HTERT RPE-1 (cell line): ENCODE data around the gene MT1E.
"Not testable (repeated sequence)": the region's sequence is repeated elsewhere in the genome, so short reads cannot be mapped to it uniquely, and the experiment has no call there.

Experiments
- in situ Hi-C: fragments of 300-500 bp; cut with MboI; formaldehyde crosslinking; loops from 4 replicates; pipeline ENCODE4 v1.14.3; 2020; ENCODE audit warnings: low sequenced_read_pairs

Gene MT1E

DNA sequence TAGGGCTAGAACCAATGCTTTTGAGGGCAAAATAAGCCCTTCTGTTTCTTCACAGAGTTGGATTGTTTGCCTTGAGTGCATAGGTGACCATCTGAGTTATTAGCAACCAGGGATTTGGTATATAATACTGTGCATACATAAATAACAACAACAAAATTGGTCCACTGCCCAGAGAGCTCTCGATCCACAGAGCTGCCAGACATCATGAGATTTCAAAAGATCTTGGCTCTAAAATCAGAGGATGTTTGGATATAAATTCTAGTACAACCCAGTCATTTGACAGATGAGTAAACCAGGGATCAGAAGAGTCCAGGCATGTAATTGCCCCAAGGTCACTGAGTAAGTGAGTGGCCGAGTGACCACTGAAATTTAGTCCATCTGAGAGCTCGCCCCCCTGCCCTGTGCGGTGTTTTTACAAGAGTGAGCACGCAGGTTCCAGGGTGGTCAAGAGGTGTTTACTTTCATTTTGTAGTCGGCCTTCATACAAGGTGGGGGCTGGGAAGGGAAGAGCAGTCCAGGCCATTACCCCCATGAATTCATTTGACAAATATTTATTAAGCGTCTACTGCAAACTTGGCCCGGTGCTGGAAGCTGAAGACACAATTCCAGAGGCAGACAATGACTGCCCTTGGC is 19.0 kb upstream of the MT1E start:
- in situ Hi-C loops = no loop called here

DNA sequence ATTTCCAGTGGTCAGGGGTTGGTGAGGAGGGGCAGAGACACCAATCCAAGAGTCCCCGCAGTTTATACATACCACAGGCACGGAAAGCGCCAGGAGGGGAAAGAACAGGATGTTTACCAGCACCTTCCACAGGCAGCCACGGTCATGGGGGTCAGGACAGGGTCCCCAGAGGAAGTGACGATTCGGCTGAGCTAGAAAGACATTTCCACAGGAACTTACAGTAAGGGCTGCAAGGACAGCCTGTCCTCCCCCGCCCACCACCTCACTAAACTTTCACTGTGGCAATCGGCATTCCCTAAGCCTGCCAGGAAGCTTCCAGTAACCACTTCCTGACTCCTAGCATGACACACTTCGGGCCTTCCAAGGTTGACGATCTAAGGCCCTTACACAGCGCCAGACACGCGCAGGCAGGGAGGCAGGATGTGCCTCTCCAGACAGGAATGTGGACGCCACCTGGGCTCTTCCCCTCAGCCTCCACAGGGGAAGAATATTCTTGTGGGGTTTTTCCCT is 18.4 kb upstream of the MT1E start:
- in situ Hi-C loops = no loop called here

DNA sequence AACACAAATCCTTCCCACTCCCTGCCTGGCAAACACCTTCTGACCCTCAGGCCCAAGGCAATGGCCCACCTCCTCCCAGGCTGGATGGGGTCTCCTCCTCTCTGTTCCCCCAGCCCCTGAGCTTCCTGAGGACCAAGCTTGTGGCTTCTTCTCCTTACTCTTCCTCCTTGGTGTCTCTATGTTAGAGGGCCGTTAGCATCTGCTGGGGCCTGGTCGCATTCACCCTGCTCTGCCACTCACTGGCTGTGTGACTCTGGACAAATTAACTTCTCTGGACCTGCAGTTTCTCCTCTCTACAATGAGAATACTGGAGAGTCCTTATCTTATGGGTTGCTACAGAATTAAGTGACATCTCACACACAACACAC is 17.9 kb upstream of the MT1E start:
- in situ Hi-C loops = no loop called here

DNA sequence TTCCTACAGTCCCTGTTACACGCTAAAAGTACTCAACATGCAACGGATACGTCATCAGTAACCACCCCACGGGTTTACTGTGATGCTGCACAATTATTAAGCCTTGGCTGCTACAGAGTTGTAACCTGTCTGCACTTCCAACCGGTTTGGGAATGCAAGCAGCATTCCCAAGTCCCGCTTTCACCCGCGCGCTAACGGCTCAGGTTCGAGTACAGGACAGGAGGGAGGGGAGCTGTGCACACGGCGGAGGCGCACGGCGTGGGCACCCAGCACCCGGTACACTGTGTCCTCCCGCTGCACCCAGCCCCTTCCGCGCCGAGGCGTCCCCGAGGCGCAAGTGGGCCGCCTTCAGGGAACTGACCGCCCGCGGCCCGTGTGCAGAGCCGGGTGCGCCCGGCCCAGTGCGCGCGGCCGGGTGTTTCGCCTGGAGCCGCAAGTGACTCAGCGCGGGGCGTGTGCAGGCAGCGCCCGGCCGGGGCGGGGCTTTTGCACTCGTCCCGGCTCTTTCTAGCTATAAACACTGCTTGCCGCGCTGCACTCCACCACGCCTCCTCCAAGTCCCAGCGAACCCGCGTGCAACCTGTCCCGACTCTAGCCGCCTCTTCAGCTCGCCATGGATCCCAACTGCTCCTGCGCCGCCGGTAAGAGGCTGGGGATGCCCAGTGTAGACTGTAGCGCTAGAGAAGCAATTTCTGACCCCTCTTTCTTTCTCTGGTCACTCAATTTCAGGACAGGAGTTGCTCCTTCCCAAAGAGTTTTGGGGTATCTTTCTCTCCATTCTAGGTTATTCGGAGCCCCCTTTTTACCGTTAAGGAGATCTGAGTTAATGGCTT is 17.3 kb upstream of the MT1E start, which contains the start of gene MT2A:
TSS of gene MT2A (plus strand) at position 542 of the 833 bp plus-strand sequence. CDS start at position 614, 72 bp downstream.
- in situ Hi-C loops = no loop called here

DNA sequence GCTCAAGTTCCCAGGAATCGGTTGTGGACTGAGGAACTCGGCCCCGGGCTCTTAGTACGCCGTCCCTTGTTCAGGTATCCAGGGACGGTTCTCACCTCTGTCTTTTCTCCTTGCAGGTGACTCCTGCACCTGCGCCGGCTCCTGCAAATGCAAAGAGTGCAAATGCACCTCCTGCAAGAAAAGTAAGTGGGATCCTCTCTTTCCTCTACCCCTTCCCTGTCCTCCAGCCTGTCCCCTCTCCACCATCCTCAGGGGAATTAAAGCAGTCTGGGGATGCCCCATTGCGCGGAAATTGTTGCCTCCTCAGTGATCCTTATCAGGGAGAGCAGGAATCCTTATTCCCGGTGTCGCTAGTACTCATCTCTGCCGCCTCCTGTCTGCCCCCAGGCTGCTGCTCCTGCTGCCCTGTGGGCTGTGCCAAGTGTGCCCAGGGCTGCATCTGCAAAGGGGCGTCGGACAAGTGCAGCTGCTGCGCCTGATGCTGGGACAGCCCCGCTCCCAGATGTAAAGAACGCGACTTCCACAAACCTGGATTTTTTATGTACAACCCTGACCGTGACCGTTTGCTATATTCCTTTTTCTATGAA is 16.6 kb upstream of the MT1E start:
- in situ Hi-C loops = no loop called here

DNA sequence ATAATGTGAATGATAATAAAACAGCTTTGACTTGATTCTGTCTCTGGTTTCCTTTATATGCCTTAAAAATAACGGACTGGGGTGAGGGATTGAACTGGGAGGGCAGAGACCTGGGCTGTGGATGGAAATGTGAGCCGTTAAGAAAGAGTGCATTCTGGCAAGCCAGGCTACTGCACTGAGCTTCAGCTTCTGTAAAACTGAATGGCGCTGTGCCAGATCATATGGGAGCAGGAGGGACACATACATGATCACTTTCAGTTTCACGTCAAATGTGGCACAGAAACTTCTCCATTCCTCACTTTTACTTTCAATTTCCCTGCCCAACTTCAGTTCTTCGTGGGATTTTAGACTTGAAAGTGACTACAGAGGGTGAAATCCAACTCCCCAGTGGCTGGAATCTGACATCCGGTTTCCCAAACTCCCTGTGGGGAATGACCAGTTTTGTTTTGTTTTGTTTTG is 16.1 kb upstream of the MT1E start:
- in situ Hi-C loops = no loop called here

DNA sequence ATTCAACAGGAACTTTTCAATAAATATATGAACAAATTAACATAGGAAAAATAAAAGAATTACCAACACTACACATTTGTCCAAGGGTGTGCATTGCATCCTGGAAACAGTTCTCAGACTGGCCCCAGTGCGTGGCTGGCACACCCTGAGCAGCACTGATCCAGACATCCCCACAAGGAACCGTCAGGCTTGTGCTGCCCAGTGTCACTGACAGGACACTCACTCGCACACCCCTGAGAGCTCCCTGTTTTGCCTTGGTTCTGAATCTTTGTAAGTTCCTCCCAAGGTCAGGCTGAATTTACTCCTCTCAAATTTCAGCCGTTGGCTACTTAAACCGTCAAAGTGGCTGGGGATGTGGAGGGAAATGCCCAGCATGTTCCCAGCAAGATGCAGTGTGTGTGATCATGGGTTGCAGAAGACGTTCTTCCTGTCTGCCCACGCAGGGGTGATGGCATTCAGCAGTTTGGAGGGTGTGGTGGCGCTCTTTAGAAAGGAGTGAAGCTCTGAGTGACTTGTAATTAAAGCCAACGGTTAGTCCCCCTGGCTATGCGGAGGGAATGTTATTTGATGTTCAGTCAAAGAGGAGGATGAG is 15.5 kb upstream of the MT1E start:
- in situ Hi-C loops = no loop called here

DNA sequence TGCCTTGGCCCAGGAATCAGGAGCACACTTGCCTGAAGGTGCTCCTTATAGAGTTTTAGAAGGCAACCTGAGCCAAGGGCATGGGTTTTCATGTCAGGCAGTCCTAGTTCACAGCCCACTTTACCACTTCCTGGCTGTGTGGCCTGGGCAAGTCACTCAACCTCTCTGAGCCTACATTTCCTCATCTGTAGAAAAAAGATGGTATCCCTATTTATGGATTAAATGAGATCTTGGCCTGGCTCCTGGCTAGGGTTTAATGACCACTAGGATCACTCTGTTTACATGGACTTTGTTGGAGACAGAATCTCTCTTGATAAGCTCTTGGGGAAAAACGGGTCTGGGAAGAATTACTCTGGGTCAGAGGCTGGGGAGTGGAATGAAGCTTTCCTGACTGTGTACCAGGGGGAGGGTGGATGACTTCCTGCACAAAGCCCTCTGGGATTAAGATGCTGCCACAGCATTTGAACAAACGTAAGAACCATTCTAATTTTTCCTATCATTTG is 14.9 kb upstream of the MT1E start:
- in situ Hi-C loops = no loop called here

DNA sequence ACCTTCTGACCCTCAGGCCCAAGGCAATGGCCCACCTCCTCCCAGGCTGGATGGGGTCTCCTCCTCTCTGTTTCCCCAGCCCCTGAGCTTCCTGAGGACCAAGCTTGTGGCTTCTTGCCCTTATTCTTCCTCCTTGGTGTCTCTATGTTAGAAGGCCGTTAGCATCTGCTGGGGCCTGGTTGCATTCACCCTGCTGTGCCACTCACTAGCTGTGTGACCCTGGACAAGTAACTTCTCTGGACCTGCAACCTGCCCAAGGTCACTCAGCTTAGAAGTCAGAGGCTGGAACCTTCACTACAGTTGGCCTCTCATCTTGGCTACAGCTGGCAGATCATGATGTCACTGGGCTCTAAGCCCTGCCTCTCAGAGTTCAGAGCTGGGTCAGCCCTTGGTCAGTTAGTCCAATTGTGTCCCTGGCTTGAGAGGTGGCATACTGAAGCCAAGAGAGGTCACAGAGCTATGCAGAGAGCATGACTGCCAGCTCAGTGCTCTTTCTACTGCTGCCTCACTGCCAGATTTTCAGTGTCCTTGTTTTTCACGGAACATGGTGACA is 14.2 kb upstream of the MT1E start:
- in situ Hi-C loops = no loop called here

DNA sequence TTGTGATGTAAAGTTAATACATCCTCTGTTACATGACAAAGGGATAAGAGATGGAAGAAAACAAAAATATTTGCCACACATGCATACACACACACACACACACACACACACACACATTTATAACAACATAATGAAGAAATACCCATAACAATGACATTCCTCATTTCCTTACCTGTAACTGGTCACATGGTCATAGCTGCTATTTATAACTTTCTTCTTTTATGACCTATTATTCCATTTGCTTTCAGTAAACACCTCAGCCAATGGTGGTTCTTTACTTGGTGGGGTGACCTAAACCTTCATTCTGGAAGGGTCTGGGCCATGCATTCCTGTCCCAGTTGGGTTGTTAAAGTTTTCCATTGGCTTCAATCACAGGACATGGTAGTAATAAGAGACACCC is 11.9 kb upstream of the MT1E start:
- in situ Hi-C loops = no loop called here

DNA sequence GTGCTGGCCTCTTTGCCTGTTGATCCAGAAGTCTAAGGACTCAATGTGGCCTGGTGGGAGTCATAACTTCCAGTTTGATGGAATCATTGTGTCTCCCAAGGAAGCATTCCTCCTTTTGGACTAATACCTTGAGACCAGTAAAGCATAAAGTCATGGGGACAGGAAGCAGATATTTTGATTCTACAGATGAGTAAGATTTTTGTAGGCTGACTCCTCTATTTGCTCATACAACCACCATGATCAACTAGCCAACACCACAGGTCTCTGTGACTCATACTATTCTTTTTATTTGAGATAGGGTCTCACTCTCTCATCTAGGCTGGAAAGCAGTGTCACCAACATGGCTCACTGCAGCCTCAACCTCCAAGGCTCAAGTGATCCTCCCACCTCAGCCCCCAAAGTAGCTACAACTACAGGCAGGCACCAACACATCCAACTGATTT is 11.0 kb upstream of the MT1E start:
- in situ Hi-C loops = no loop called here

DNA sequence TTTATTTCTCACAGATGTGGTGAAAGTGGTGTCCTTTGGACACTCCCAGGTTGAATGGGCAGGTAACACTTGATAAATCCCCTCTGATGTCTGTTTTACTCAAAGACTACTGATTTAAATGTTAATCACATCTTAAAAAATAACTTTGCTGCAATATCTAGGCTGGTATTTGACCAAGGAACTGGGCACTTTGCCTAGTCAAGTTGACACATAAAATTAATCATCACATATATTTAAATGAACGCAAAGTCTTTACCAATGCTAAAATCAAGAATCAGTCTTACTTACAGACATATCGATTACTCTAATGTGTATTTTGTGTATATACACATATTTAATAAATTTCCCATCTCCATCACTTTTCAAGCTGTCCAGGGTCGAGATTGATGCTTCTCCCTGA is 10.2 kb upstream of the MT1E start:
- in situ Hi-C loops = no loop called here

DNA sequence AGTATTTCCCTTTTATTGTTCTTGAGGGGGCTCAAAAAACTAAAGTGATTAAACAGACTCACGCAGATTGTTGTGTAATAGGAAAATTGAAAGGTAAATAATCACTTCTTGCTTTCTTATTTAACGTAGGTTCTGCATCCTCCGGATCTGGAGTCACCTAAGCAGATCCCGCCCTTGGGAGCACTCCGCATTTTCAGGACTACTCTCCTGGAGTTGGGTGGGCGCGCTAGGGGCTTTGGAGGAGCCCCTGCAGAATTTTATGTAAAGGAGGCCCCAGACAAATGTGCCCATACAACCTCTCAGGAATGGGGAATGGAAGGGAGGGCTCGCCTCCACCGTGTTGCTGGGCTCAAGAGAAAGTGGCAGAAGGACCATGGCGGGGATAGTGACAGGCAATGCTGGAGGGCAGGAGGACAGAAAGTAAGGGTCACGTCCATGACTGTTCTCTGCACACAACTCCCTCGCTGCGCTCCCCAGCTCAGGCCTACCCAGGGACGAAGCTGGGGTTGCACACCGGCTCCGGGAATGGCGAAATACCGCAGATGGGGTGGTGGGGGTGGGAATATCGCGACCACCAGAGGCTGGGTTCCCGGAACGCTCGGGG is 8.9 kb upstream of the MT1E start:
- in situ Hi-C loops = no loop called here

DNA sequence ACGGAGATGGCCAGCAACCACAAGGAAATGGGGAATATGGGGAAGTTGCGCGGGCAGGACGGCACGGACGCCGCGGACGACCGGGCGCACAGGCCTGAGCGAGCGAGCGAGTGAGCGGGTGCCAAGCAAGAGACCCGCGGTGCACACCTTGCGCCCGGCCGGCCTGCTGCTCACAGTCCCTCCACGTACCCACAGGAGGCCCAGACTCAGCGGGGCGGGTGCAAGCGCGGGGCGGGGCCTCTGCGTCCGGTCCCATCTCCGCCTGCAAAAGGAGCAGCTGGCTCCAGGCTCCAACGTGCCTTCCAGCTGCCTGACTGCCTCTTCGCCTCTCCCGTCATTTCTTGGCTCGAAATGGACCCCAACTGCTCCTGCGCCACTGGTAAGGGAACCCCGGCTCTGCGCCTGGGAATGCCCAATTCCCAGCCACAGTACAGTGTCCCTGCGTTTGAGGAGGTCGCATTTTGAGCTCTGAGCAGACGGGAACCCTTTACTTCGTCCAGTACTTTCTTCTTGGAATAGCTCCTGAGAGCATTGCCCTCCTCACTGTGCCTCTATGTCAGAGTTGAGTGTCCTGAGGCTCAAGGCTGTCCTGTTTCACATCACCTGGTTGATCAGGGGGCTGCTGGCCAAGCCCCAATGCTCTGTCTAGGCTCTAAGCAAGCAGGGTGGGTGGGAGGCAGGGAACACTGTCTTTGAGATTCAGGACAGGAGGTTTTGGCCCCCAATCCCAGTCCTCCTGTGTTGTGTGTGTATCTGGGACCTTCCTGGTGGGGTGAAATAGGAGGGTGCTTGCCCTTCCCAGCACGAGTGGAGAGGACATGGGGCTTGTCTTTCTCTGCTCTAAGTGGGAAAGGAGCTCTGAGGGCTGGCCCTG is 8.1 kb upstream of the MT1E start:
- in situ Hi-C loops = no loop called here

DNA sequence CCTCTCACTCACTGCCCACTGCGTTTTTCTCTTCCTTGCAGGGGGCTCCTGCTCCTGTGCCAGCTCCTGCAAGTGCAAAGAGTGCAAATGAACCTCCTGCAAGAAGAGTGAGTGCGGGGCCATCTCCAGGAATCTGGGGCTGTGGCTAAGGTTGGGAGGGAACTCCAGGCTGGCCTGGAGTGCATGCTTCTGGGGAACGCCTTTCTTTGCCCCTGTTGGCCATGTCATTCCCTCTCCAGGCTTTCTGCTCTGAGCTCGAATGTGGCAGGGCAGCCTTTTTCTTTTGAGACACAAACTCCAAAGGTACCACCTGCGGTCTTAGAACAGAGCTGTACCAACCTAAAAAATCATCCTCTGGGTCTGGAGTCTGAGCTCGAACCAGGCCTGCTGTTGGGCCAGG is 7.4 kb upstream of the MT1E start:
- in situ Hi-C loops = no loop called here

DNA sequence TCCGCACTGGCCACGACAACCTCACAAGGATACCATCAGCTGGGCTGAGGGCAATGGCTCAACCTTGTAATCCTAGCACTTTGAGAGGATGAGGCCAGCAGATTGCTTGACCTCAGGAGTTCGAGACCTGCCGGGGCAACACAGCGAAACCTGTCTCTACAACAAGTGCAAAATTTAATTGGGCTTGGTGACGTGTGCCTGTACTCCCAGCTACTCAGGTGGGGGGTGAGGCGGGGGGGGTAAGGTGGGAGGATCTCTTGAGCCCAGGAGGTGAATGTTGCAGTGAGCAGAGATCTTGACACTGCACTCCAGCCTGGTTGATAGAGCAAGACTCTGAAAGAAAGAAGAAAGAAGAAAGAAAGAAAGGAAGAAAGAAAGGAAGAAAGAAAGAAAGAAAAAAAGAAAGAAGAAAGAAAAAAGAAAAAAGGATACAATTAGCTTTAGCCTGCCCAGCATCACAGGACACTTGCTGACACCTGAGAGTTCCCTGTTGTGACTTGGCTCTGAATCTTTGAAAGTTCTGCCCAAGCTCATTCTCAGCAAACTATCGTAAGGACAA is 5.2 kb upstream of the MT1E start:
- in situ Hi-C loops = no loop called here

DNA sequence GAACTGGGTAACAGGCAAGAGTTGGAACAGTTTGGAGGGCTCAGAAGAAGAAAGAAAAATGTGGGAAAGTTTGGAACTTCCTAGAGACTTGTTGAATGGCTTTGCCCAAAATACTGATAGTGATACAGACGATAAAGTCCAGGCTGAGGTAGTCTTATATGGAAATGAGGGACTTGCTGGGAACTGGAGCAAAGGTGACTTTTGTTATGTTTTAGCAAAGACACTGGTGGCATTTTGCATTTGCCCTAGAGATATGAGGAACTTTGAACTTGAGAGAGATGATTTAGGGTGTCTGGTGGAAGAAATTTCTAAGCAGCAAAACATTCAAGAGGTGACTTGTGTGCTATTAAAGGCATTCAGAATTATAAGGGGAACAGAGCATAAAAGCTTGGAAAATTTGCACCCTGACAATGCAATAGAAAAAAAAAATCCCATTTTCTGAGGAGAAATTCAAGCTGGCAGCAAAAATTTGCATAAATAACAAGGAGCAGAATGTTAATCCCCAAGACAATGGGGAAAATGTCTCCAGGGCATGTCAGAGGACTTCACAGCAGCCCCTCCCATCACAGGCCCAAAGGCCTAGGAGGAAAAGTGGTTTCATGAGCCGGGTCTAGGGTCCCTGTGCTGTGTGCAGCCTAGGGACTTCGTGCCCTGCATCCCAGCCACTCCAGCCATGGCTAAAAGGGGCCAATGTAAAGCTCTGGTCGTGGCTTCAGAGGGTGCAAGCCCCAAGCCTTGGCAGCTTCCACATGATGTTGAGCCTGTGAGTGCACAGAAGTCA is 3.7 kb upstream of the MT1E start:
- in situ Hi-C loops = not testable (repeated sequence)

DNA sequence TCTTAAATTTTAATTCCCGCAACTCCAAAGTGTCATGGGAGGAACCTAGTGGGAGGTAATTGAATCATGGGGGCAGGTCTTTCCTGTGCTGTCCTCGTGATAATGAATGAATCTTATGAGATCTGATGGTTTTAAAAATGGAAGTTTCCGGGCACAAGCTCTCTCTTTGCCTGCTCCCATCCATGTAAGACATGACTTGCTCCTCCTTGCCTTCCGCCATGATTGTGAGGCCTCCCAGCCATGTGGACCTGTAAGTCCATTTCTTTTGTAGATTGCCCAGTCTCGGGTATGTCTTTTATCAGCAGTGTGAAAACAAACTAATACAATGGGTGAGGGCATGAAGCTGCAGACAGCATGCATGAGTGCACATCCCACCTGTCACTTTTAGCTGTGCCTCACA is 2.4 kb upstream of the MT1E start:
- in situ Hi-C loops = not testable (repeated sequence)
